Right lobe of liver (tissue), 4 donors: Measurements from ENCODE around the gene MAST4.

Experiments used
- POLR2A ChIP-seq: fragments of 450-650 bp; IDR thresholded peaks from one replicate; pipeline ENCODE4 v1.6.1; 2017; ENCODE audit warnings: antibody characterized with exemption, mild to moderate bottlenecking
- TF ChIP-seq, protein P1 (sequence below), 4 donors: fragments of 200-600 bp in 3 of 4; fragments of 450-650 bp in 1 of 4; IDR thresholded peaks; one replicate each; pipeline versions ENCODE4 v1.5.1 to v1.8.0; 2016 to 2022; ENCODE audit warnings: antibody characterized with exemption in 4 of 4, mild to moderate bottlenecking in 2 of 4
- donor health status: DM: no; HTN: no; CAD: no.
- donor health status: DM: no; HTN: no; CAD: no.
- donor health status: DM: no; HTN: yes; CAD: no.

- TF ChIP-seq, protein P1, sequence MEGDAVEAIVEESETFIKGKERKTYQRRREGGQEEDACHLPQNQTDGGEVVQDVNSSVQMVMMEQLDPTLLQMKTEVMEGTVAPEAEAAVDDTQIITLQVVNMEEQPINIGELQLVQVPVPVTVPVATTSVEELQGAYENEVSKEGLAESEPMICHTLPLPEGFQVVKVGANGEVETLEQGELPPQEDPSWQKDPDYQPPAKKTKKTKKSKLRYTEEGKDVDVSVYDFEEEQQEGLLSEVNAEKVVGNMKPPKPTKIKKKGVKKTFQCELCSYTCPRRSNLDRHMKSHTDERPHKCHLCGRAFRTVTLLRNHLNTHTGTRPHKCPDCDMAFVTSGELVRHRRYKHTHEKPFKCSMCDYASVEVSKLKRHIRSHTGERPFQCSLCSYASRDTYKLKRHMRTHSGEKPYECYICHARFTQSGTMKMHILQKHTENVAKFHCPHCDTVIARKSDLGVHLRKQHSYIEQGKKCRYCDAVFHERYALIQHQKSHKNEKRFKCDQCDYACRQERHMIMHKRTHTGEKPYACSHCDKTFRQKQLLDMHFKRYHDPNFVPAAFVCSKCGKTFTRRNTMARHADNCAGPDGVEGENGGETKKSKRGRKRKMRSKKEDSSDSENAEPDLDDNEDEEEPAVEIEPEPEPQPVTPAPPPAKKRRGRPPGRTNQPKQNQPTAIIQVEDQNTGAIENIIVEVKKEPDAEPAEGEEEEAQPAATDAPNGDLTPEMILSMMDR (IDR thresholded peaks at IDR 0.05): no peak
- no peak for TF ChIP-seq POLR2A
Observed at GRCh38 chr5:67143549-67143948, 547.4 kb downstream of the MAST4 start.
